ENCODE results near the gene ITIH5. TPM values are rescaled to one million over a fixed set of nuclear protein-coding genes. Genes with fewer than 3 reads are reported as not detected.

Gene ITIH5
- total and polyA plus RNA-seq, 2 of the 13 experiments (the other 11 are each of a cell fraction or from before 2014, with no cell fraction given) = 4.7 to 8.9 TPM

- TF ChIP-seq ZNF513 (CRISPR knock-in tag; conservative IDR thresholded peaks at IDR 0.05) (no peak), ONECUT2 (CRISPR knock-in tag; IDR thresholded peaks at IDR 0.05) (peak; percentile 94), CBX1 (IDR thresholded peaks at IDR 0.05; ENCODE audit: low read depth) (no peak), ZBTB20 (CRISPR knock-in tag; IDR thresholded peaks at IDR 0.05; ENCODE audit: borderline replicate concordance, low read depth) (peak; percentile 74; the same call in 1 of the 2 replicates), CCAR2 (optimal IDR thresholded peaks at IDR 0.05; ENCODE audit: low read depth, low read length) (no peak), ZNF331 (CRISPR knock-in tag; IDR thresholded peaks at IDR 0.05) (peak; percentile 82; the same call in 1 of the 2 replicates), ZNF256 (CRISPR knock-in tag; conservative IDR thresholded peaks at IDR 0.05) (no peak), SYNCRIP (IDR thresholded peaks at IDR 0.05; ENCODE audit: insufficient read depth, low read depth, low read length) (no peak), MTA1 (CRISPR knock-in tag; IDR thresholded peaks at IDR 0.05; ENCODE audit: borderline replicate concordance) (no peak; the same call in 1 of the 2 replicates), ZNF136 (CRISPR knock-in tag; IDR thresholded peaks at IDR 0.05; ENCODE audit: low read depth) (no peak), GATA4 (IDR thresholded peaks at IDR 0.05; ENCODE audit: borderline replicate concordance, low read depth) (peak; percentile 67; the same call in 1 of the 2 replicates), FOXP1 (IDR thresholded peaks at IDR 0.05) (peak; percentile 66; the same call in 1 of the 2 replicates), FOXP1 (CRISPR knock-in tag; IDR thresholded peaks at IDR 0.05) (peak; percentile 91), NFRKB (IDR thresholded peaks at IDR 0.05) (no peak), THYN1 (CRISPR knock-in tag; IDR thresholded peaks at IDR 0.05; ENCODE audit: borderline replicate concordance, low read depth) (no peak), ZNF703 (CRISPR knock-in tag; IDR thresholded peaks at IDR 0.05; ENCODE audit: borderline replicate concordance) (no peak; the same call in 1 of the 2 replicates), TBP (CRISPR knock-in tag; IDR thresholded peaks at IDR 0.05) (no peak)
- TF ChIP-seq, protein P1, sequence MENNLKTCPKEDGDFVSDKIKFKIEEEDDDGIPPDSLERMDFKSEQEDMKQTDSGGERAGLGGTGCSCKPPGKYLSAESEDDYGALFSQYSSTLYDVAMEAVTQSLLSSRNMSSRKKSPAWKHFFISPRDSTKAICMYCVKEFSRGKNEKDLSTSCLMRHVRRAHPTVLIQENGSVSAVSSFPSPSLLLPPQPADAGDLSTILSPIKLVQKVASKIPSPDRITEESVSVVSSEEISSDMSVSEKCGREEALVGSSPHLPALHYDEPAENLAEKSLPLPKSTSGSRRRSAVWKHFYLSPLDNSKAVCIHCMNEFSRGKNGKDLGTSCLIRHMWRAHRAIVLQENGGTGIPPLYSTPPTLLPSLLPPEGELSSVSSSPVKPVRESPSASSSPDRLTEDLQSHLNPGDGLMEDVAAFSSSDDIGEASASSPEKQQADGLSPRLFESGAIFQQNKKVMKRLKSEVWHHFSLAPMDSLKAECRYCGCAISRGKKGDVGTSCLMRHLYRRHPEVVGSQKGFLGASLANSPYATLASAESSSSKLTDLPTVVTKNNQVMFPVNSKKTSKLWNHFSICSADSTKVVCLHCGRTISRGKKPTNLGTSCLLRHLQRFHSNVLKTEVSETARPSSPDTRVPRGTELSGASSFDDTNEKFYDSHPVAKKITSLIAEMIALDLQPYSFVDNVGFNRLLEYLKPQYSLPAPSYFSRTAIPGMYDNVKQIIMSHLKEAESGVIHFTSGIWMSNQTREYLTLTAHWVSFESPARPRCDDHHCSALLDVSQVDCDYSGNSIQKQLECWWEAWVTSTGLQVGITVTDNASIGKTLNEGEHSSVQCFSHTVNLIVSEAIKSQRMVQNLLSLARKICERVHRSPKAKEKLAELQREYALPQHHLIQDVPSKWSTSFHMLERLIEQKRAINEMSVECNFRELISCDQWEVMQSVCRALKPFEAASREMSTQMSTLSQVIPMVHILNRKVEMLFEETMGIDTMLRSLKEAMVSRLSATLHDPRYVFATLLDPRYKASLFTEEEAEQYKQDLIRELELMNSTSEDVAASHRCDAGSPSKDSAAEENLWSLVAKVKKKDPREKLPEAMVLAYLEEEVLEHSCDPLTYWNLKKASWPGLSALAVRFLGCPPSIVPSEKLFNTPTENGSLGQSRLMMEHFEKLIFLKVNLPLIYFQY (CRISPR knock-in tag; IDR thresholded peaks at IDR 0.05; ENCODE audit: borderline replicate concordance) = no peak
- TF ChIP-seq, protein P2, sequence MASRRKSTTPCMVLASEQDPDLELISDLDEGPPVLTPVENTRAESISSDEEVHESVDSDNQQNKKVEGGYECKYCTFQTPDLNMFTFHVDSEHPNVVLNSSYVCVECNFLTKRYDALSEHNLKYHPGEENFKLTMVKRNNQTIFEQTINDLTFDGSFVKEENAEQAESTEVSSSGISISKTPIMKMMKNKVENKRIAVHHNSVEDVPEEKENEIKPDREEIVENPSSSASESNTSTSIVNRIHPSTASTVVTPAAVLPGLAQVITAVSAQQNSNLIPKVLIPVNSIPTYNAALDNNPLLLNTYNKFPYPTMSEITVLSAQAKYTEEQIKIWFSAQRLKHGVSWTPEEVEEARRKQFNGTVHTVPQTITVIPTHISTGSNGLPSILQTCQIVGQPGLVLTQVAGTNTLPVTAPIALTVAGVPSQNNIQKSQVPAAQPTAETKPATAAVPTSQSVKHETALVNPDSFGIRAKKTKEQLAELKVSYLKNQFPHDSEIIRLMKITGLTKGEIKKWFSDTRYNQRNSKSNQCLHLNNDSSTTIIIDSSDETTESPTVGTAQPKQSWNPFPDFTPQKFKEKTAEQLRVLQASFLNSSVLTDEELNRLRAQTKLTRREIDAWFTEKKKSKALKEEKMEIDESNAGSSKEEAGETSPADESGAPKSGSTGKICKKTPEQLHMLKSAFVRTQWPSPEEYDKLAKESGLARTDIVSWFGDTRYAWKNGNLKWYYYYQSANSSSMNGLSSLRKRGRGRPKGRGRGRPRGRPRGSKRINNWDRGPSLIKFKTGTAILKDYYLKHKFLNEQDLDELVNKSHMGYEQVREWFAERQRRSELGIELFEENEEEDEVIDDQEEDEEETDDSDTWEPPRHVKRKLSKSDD (CRISPR knock-in tag; IDR thresholded peaks at IDR 0.05; ENCODE audit: low read depth) = peak; percentile 63; the same call in 1 of the 2 replicates
- TF ChIP-seq, protein P3, sequence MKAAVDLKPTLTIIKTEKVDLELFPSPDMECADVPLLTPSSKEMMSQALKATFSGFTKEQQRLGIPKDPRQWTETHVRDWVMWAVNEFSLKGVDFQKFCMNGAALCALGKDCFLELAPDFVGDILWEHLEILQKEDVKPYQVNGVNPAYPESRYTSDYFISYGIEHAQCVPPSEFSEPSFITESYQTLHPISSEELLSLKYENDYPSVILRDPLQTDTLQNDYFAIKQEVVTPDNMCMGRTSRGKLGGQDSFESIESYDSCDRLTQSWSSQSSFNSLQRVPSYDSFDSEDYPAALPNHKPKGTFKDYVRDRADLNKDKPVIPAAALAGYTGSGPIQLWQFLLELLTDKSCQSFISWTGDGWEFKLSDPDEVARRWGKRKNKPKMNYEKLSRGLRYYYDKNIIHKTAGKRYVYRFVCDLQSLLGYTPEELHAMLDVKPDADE (CRISPR knock-in tag; IDR thresholded peaks at IDR 0.05) = no peak
Measured at GRCh38 chr10:7686351-7687171, 19.8 kb upstream of the ITIH5 start (continued).
